Upper lobe of right lung (tissue), 1 donor: ENCODE data around the gene SPATA21. TPM values are rescaled to one million over a fixed set of nuclear protein-coding genes. Genes with fewer than 3 reads are reported as not detected.

Experiments used
- ATAC-seq: fragments of 200-7000 bp; cut with Tn5 transposase; one replicate; pipeline ENCODE4 v1.9.1; 2020; ENCODE audit warnings: mild to moderate bottlenecking, moderate library complexity
- DNase-seq: peaks from one replicate; pipeline ENCODE4 v3.0.0-alpha.2; 2020
- H3K27ac ChIP-seq: fragments of 200-600 bp; one replicate; pipeline ENCODE4 v1.8.0; 2022
- H3K27me3 ChIP-seq: fragments of 200-600 bp; one replicate; pipeline ENCODE4 v1.8.0; 2022; ENCODE audit warnings: mild to moderate bottlenecking
- H3K36me3 ChIP-seq: fragments of 200-600 bp; one replicate; pipeline ENCODE4 v1.8.0; 2022
- H3K4me1 ChIP-seq: fragments of 200-600 bp; one replicate; pipeline ENCODE4 v1.8.0; 2022
- H3K4me3 ChIP-seq: fragments of 200-600 bp; one replicate; pipeline ENCODE4 v1.8.0; 2022; ENCODE audit warnings: mild to moderate bottlenecking
- H3K9me3 ChIP-seq: fragments of 200-600 bp; one replicate; pipeline ENCODE4 v1.8.0; 2022
- intact Hi-C: fragments of 100-400 bp; cut with DNase I; formaldehyde crosslinking; loops from one replicate; pipeline ENCODE4 v1.11.0; 2022
- total RNA-seq: library from RNA; stranded (reverse); fragmentation: NEBNext Ultra II Directional; extraction: Animal tissue kit (Norgen Biotek cat#: 25700); gene quantifications from one replicate; pipeline ENCODE4 v1.2.1, GENCODE V29; 2021
- TF ChIP-seq, protein P1 (sequence below): fragments of 200-600 bp; IDR thresholded peaks from one replicate; pipeline ENCODE4 v1.8.0; 2022; ENCODE audit warnings: antibody characterized with exemption
- donor health status: DM: no; HTN: yes; CAD: no; lungs with severe emphysema.

SPATA21 gene
- total RNA-seq, 1 donor from 2014 or later, result not detected

DNA sequence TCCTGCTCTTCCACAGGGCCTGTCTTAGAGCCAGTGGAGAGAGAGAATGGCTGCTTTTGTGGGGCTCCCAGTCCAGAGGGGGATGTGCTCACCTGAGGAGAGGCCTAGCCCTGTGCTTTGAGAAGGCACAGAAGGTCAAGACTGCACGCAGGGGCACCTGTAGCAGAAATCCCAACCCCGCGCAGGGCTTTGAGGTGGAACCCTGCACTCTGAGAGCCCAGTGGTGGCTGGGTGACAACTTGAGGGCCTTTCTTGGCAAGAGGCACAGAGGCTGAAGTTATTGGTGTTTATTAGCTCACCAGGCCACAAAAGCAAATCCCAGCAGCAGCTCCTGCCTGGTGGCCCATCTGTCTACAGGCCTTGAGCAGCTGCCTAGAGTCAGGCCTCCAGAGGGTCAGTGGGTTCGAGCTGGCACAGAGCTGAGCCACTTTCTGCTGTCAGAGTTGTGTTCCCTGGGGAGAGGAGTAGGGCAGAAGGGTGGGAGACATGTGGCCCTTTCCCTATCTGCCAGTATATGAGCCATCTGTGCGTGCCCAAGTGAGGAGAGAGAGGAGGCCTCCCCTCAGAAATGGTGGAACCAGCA lies 38.8 kb downstream of the SPATA21 start:
- Histone ChIP-seq H3K4me3 (no peak overlapping the region), H3K4me1 (peaks cover 10% of the 10 kb centered on the region), H3K27me3 (no peaks in the 10 kb centered on the region), H3K9me3 (no peaks in the 10 kb centered on the region), H3K36me3 (peaks cover 51% of the 10 kb centered on the region), H3K27ac (no peak overlapping the region)
- intact Hi-C loops, result no loop called here
- no peak for DNase-seq
- TF ChIP-seq, protein P1, sequence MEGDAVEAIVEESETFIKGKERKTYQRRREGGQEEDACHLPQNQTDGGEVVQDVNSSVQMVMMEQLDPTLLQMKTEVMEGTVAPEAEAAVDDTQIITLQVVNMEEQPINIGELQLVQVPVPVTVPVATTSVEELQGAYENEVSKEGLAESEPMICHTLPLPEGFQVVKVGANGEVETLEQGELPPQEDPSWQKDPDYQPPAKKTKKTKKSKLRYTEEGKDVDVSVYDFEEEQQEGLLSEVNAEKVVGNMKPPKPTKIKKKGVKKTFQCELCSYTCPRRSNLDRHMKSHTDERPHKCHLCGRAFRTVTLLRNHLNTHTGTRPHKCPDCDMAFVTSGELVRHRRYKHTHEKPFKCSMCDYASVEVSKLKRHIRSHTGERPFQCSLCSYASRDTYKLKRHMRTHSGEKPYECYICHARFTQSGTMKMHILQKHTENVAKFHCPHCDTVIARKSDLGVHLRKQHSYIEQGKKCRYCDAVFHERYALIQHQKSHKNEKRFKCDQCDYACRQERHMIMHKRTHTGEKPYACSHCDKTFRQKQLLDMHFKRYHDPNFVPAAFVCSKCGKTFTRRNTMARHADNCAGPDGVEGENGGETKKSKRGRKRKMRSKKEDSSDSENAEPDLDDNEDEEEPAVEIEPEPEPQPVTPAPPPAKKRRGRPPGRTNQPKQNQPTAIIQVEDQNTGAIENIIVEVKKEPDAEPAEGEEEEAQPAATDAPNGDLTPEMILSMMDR, result no peak
- ATAC-seq, result no peak

DNA sequence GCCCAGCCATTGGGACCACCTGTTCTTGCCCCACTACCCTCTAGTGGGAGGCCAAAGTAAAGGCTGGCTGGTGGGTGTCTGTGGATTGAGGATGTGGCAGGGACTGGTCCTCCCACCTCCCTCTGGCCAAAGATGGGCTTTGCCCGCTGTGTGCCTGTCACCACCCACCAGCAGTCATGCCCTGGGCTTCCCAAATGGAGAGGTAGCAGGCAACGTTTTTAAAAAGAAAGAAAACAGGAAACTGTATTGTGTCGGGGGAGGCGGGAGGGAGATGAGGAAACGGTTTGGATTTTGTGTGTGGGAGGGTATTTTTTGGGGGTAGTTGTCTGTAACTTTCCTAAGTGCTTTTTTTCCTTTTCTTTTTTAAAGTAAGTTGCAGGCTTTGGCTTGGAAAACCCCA lies 40.1 kb downstream of the SPATA21 start:
- Histone ChIP-seq H3K4me3 (no peak overlapping the region), H3K27me3 (no peaks in the 10 kb centered on the region), H3K9me3 (no peaks in the 10 kb centered on the region), H3K4me1 (peaks cover 14% of the 10 kb centered on the region), H3K36me3 (peaks cover 55% of the 10 kb centered on the region), H3K27ac (no peak overlapping the region)
- no peak for DNase-seq
- TF ChIP-seq, protein P1, result no peak
- ATAC-seq, result peak; percentile 61
- intact Hi-C loops, result no loop called here

DNA sequence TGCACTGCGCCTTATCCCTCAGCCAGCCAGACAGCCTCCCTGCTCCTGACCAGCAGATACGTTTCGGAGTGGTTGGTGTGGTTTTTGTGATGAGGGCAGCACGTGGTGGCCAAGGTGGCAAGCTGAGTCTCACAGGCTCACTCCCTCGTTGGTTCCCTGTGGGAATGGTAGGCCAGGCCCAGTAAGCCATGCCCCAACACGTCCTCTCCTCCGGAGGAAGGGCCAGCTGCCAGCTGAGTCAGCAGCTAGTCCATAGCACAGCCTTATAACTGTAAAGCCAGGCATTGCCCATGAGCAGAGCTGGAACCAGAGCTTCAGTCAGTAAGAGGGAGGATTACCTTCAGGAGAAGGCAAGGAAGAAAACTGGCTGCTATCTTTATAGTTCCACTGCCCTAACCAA lies 40.6 kb downstream of the SPATA21 start:
- ATAC-seq, result no peak
- Histone ChIP-seq H3K27ac (no peak overlapping the region), H3K4me1 (peaks cover 20% of the 10 kb centered on the region), H3K4me3 (no peak overlapping the region), H3K36me3 (peaks cover 55% of the 10 kb centered on the region), H3K27me3 (no peaks in the 10 kb centered on the region), H3K9me3 (no peaks in the 10 kb centered on the region)
- TF ChIP-seq, protein P1, result no peak
- intact Hi-C loops, result no loop called here
- no peak for DNase-seq

GRCh38 chr1:16394977-16395376 lies 42.2 kb downstream of the SPATA21 start:
- Histone ChIP-seq H3K9me3 (no peaks in the 10 kb centered on the region), H3K4me1 (peaks cover 24% of the 10 kb centered on the region), H3K36me3 (peaks cover 55% of the 10 kb centered on the region), H3K27me3 (no peaks in the 10 kb centered on the region), H3K4me3 (no peak overlapping the region), H3K27ac (no peak overlapping the region)
- ATAC-seq (no peak), DNase-seq (no peak)
- TF ChIP-seq, protein P1, result no peak
- intact Hi-C loops, result no loop called here

DNA sequence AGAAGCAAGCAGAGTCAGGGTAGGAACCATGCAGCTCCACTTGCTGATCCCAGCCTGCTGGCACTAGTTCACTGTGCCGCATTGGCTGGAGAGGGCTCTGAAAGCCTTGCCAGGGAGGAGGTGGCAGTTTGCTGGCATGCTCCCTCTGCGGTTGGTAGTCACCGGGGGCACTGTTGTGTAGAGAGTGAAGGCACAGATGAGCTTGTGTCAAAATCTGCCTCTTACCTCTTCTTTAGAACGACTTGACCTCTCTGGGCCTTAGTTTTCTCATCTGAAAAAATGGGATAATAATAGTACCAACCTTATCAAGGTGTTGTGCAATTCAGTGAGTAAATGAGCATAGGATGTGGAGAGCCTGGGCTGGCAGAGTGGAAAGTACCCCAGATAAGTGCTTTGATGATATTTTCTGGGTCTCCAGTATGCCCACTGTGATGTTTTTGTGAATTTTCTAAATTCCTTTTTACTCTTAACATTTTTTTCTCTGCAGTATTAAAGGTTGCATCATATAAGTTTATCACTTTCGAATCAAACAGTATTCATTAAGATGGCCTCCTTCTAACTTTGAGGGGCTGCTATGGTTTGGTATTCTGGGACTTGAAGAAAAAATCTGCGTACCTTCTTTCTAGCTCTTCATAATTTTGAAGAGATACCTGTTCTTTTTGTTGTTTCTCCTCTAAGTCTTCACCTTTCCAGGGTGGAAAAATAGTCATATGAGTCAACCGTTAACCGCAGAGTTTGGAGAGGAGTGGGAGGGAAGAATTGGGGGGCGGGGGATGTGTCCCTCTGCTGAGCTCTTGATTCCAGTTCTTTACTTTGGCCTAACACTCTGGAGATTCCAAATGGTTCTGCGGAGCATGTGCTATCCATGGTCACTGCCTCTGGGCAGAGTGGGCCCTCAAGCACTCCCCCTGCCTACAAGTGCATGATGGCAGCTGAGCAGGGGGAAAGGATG lies 43.4 kb downstream of the SPATA21 start:
- ATAC-seq, result no peak
- no peaks in the 10 kb centered on the region for H3K9me3 ChIP-seq
- TF ChIP-seq, protein P1, result no peak
- no peaks in the 10 kb centered on the region for H3K27me3 ChIP-seq
- H3K36me3 ChIP-seq, result peaks cover 48% of the 10 kb centered on the region
- H3K4me3 ChIP-seq, result no peak overlapping the region
- no peak overlapping the region for H3K27ac ChIP-seq
- H3K4me1 ChIP-seq, result peaks cover 24% of the 10 kb centered on the region
- intact Hi-C loops, result no loop called here
- DNase-seq, result no peak
